GM19324 (cell line): ENCODE measurements around the gene SLC12A4.
"Not testable (repeated sequence)": the region's sequence is repeated elsewhere in the genome, so short reads cannot be mapped to it uniquely, and the experiment has no call there.

ENCODE experiments used
- ATAC-seq: cut with Tn5 transposase; IDR thresholded peaks from one replicate; pipeline ENCODE4 v1.9.1; 2021; ENCODE audit warnings: mild to moderate bottlenecking, moderate library complexity; ENCODE audit not compliant: unreplicated experiment, low FRiP score

Gene SLC12A4

DNA sequence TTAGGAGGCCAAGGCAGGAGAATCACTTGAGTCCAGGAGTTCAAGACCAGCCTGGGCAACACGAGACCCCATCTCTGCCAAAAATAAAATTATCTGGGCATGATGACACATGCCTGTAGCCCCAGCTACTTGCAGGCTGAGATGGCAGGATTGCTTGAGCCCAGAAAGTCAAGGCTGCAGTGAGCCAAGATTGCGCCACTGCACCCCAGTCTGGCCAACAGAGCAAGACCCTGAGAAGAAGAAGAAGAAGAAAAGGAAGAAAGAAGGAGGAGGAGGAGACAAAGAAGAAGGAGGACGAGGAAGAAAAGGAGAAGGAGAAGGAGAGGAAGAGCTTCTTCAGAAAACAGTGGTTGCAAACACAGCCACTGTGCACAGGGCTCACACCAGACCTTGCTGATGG lies 20.2 kb upstream of the SLC12A4 start:
- ATAC-seq = no peak

DNA sequence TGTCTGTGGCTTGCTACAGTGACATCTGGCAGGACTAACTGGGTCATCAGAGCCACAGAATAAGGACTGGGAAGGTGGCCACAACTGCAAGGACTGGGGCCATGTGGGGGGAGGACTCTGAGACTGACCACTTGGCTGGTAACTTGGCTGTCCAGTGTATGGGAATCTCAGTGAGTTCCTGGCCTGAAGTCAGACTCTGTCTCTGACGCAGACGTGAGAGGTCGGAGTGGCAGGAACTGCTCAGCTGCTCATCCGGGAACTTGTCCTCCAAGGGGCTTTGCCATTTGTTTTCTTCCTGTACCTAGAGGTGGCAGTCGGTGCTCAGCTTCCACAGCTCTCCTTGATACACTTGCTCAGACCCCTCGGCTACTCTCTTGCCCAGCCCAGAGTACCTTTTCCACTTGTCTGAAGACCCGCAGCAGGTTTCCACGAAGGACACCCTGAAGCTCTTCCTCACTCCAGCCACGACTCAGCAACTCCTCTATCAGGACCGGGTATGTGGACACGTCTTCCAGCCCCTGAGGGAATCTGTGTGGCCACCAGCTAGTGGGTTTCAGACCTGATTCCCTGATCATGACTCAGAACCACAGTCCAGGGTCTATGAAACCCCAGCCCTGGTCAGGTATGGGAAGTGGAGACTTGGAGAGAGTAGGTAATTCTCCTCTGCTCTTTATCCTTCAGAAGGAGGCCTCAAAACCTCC lies 19.2 kb upstream of the SLC12A4 start:
- ATAC-seq = no peak

DNA sequence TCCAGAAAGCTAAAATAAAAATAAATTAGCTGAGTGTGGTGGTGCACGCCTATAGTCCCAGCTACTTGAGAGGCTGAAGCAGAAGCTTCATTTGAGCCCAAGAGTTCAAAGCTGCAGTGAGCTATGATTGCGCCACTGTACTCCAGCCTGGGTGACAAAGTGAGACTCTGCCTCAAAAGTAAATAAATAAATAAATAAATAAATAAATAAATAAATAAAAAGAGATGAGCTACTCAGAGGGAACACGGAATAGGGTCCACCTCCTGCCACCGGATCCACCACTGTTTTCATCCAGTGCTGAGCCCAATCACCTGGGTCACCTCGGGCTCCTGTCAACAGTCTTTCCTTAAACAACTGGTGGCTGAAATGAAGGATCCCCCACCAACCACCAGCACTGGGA lies 18.5 kb upstream of the SLC12A4 start:
- ATAC-seq = no peak

DNA sequence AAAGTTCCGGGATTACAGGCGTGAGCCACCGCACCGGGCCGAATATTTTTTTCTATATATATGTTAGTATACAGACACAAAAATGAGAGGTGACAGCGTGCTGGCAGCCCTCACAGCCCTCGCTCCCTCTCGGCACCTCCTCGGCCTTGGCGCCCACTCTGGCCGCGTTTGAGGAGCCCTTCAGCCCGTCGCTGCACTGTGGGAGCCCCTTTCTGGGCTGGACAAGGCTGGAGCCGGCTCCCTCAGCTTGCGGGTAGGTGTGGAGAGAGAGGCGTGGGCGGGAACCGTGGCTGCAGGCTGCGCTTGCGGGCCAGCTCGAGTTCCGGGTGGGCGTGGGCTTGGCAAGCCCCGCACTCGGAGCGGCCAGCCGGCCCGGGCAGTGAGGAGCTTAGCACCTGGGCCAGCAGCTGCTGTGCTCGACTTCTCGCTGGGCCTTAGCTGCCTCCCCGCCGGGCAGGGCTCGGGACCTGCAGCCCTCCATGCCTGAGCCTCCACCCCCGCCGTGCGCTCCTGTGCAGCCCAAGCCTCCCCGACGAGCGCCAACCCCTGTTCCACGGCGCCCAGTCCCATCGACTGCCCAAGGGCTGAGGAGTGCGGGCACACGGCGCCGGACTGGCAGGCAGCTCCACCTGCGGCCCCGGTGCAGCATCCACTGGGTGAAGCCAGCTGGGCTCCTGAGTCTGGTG lies 13.7 kb upstream of the SLC12A4 start:
- ATAC-seq = no peak

DNA sequence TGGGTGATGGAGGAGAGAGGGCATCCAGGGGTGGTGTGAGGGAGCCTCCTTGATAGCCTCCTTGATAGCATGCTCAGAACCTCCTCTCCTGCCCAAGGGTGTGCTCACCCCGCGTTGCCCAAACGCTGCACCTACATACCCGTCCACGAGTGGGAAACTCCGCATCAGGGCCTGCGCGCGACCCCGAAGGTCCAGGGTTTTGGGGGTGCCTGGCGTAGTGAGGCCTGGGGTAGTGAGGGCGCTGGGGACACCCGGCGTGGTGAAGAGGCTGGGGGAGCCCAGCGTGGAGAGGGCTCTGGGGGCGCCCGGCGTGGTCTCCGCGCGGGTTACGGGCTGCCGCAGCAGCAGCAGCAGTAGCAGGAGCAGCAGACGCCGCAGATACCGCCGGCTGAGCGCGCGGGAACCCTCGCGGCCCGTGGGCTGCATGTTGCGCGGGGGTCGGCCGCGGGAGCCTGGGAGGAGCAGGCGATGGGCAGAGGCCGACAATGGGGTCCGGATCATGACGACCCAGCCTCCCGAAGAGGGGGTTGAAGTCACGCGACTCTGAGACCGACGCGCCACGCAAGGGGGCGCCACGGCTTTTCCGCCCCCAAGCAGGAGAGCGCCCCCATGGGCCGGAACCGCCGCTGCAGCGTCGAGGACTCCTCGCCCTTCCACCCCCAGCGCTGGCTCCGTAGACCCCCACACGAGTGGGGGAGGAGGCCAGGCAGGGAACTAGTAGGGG lies 11.7 kb upstream of the SLC12A4 start, which contains the start of gene DPEP3:
TSS of gene DPEP3 (minus strand) at position 545 of the 724 bp plus-strand sequence. CDS start at position 426, 119 bp downstream.
- no peak for ATAC-seq

DNA sequence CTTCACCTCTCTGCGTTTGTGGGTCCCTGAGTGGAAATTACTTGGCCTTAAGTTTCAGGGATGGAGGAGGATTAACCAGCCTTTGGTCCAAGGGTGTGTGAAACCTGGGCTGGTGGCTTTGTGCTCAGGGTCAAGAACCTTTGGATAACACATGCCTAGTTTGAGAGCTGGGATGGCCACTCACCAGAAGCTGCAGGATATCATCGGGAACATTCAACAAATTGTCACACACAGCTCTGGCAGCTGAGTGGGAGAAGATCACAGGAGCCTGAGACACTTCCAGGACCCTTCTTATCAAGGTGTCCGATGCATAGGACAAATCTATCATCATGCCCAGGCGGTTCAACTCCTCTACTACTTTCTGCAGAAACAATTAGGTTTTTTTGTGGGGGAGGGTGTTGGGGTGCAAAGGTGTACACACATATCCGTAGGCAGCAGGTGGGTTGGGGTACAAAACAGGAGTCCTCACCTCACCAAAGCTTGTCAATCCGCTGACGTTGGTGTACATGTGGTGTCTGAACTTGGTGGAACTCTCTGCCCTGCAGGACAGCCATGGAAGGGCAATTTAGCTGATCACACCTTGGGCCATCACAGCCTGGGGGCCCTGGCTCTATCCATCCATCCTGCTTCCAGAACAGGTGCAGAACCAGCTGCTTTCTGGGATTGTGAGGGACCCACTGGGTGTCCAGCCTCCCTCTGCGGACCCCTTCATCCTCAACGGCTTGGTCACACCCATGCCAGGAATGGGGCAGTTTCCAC lies 9.2 kb upstream of the SLC12A4 start:
- no peak for ATAC-seq

DNA sequence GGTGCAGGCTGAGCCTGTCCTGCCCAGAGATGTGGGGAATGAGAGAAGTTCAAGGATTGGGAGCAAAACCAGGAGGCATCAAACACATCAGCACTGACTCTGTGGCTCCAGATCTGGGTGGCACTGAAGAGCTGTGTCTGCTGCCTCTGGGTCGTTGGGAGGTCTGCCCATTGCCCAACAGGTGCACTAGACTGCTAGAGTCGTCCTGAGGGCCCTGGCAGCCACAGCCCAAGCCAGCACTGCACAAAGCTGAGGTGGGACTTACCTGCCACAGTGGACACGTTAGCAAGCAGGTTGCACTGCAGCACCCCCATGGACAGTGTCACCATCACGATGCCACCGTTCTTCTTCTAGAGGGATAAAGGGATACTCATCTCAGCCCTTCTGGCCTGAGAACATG lies 8.6 kb upstream of the SLC12A4 start:
- ATAC-seq = no peak

DNA sequence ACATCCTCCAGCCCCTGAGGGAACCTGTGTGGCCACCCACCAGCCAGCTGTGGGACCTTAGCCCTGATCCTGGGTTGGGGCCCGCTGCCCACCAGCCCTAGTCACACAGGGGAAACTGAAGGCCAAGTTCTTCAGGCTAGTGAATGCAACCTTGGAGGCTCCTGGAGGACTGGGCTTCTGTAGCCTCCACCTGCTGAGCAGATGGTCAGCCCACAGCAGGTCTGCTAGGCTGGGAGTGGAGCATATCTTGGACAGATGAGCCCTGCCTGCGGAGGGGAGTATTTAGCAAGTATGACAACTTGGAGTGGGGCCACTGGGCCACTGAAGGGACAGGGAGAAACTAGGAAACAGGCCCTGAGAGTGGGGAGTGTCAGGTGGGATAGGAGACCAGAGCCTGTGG lies 7.8 kb upstream of the SLC12A4 start:
- ATAC-seq = no peak

DNA sequence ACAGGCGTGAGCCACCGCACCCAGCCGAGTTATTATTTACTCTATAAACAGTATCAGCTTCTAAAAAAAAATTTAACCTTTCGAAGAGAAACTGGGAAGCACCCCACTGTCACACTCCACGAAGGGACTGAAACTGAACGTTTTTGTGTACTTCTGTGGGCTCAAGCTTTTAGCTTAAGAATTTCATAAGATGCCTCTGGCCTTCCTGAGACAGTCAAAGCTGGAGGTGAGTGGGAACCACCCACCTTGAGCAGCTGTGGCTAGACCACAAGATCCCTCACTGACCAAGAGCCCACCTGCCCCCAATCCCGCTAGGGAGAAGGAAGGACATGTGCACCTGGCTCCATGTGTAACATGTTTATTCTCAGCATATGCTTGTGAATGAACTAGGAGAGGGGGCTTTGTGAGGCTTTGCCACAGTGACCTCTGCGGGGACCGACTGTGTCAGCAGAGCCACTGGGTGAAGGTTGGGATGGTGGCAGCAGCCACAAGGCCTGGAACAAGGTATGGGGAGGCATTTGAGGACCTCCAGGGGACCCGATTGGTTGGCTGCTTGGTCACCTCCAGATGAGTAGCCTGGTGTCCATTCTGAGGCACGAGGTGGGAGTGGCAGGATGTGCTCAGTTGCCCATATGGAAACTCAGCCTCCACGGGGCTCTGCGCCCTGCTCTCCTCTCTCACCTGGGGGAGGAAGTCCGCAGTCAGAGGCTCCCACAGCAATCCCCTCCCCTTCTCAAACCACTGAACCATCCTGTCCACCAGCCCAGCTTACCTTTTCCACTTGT lies 7.1 kb upstream of the SLC12A4 start:
- no peak for ATAC-seq

DNA sequence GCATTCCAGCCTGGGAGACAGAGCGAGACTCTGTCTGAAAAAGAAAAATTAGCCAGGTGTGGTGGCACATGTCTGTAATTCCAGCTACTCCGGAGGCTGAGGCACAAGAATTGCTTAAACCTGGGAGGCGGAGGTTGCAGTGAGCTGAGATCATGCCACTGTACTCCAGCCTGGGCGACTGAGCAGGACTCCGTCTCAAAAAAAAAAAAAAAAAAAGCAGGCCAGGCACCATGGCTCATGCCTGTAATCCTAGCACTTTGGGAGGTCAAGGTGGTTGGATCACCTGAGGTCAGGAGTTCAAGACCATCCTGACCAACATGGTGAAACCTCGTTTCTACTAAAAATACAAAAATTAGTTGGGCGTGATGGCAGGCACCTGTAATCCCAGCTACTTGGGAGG lies 3.8 kb upstream of the SLC12A4 start:
- not testable (repeated sequence) for ATAC-seq

DNA sequence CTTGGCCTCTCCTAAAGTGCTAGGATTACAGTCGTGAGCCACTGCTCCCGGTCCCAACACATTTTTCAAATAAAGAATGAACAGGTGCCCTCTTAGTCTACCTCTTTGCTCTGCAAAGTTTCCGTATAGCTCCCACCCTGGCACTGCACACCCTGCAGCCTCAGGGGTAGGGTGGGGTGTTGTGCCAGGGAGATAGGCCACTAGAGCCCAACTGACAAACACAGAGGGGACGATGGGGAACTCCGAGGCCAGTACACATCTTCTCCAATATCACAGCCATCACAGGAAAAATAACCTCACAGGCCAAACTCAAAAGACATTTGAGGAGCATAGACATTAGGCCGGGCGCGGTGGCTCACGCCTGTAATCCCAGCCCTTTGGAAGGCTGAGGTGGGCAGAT lies 2.7 kb upstream of the SLC12A4 start:
- no peak for ATAC-seq

DNA sequence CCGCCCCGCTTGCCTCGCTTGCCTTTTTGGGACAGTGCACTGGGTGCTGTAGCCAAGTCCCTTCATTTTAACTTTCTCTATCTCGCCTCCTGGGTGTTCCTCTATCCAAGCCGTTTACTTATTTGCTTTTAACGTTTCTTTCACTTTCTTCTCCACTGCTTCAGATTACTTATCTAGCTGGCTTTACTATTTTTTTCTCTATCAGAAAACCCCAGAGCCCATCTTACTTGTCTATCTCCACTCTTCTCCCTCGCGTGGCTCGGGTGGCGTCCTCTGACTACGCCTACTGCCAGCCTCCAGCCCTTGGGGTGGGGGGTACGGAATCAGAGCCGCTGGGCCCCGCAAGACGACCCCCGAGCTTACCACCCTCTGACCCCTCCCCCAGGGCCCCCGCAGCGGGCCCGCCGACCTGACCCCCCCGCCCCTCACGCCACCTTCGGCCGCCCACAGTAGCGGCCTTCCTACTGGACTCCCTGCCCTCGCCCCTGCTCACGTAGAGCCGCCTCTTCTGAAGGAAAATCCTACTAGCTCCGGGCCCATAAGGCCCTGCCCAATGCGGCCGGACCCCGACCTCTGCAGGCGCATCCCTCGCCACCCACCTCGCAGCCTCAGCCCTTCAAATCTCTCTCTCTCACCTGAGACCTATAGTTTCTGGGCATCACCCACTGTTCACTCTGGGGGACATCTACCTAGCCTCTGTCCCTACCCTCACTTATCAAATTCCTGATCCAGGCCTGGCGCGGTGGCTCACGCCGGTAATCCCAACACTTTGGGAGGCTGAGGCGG lies 1.0 kb upstream of the SLC12A4 start:
- ATAC-seq = no peak

DNA sequence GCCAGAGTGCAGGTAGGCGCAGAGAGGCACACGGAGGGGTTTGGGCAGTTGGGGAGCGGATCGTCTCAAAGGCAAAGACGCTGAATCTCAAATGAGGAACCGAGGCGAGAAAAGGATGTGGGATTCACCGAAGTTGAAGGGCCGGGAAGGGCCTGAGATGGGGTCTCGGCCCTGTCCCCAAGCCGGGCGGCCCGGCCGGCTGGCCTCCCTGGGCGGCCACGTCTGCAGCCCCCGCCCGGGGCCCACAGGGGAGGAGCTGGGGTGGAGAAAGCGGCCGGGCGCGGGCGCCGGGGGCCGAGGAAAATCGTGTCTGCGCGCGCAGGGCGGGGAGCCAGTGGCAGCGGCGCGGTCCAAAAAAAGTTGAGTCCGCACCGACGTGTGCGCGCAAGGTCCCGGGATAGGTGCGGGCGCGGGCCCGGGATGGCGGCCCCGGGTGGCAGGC lies 458 bp downstream of the SLC12A4 start:
- ATAC-seq = peak; percentile 29

DNA sequence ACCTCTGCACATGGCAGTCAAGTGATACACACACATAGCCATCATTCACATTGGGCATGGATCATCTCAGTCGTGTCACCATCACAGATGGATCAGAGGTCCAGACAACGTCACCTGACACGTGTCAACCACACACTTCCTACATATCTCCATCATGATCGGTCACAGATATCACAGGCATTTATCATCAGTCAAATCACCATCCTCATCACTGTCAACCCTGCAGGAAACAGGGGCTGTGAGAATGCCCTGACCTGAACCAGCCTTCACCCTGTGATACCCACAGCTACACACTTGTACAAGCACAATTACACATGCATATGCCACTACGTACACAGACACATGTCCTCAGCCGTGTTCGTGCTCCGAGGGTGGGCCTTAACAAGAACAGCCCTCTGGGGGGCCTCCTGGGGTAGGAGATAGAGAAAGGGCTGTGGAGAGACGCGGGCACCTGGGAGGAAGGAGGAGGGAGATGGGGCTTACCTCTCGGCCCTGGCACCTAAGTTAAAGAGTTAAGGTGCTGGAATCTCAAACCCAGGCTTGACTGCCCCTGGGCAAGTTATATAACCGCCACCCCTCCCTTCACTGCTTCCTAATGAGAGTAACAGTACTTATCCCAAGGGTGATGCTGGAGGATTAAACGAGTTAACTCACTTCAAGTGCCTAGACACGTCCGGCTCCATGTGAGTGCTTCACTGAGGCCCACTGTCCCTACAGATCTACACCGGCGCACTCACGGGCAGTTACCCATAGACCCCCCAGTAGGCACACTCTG lies 1.1 kb downstream of the SLC12A4 start:
- no peak for ATAC-seq

DNA sequence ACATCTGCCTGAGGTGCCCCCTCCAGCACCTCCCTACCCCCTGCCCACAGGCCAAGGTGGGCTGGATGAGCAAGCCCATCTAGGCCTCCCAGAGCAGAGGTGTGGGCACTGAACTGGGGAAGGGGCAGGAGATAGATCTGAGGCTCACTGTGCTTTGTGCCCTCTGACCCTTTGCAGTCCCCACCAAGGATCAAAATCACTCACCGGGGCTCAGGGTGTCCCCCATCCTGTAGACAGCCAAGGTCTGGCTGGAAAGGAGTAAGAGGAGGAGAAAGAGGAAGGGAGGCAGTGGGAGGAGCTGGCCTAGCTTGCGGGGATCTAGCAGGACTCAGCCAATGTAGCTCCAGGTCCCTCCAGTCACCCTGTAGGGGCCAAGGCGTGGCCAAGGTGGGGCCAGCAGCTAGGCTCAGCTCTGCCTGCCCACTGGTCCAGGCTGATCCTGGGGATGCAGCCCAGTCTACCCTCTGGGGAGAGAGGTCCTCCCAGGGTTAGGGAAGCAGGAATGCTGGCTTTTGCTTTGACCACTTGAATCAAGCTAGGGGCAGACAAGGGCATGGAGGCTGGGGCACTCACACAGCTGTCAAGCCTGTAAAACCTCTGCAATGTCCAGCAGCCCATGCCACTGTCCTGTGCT lies 1.8 kb downstream of the SLC12A4 start:
- ATAC-seq = no peak

DNA sequence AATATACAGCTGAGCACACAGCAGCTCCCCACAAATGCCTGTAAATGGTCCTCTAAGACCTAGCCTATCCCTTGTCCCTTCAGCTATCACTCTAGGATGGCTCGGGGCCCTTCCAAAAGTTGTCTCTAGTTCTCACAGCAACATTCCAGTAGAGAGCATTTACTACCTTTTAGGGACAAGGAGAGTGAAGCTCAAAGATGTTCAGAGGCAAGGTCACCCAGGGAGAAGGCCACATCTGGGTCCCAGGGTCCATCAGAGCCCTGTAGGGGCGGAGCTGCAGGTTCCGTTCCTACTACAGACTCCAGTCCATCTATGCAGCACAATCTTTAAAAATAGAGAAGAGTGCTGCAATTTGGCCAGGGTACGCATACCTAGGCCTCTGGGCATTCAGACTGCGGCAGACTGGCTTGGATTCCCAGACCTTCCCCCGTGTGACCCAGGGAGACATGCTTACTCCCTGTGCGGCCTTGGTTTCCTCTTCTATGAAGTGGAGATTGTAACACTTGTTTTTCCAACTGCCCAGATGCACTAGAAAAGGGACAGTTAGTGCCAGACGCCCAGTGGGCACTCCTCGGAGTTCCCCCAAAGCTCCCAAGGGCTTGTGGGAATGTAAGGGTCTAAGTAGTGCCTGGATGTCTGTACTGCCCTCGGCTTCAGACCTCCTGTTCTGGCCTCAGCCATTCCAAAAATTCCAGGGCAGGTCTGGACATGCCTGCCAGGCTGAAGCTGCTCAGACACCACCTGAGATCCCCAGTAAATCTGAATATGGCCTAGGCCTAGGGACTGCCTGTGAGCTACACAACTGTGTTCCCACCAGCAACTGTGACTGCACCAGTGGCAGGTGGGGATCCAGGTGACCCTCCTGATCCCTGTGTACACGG lies 2.5 kb downstream of the SLC12A4 start:
- ATAC-seq = no peak

DNA sequence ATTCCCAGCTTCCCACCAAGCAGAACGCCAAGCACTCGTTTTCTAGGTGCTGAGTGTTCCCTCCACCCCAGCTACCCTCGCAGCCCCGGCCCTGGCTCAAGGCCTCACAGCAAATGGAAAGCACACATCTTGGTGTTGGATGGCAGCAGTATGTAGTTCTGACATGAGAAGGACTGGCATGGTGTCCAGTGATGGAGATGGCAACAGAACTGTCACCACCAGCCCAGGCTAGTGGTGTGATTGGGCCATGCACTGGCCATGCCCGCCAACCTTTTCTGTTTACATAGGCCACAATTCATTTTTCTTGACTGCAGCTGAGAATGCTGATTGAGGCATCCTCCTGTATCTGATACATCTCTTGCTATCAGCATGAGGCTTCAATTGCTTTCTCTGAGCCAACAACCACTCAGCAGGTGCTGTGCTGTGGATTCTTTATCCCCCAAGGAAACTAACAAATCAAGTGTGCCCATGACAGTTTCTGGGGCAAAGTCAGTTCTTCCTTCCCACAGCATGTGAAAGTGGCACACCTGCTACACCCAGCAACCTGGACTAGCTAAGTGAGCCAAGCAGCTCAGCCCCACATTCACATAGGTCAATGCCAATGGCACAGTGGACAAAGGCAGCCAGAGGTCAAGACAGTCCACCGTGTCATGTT lies 3.8 kb downstream of the SLC12A4 start:
- ATAC-seq = no peak
